GM19351 (cell line): Measurements from ENCODE around the gene MAS1L.

Source experiments
- ATAC-seq: cut with Tn5 transposase; IDR thresholded peaks from one replicate; pipeline ENCODE4 v1.9.1; 2021; ENCODE audit warnings: mild to moderate bottlenecking, moderate library complexity; ENCODE audit not compliant: unreplicated experiment

Gene MAS1L

DNA sequence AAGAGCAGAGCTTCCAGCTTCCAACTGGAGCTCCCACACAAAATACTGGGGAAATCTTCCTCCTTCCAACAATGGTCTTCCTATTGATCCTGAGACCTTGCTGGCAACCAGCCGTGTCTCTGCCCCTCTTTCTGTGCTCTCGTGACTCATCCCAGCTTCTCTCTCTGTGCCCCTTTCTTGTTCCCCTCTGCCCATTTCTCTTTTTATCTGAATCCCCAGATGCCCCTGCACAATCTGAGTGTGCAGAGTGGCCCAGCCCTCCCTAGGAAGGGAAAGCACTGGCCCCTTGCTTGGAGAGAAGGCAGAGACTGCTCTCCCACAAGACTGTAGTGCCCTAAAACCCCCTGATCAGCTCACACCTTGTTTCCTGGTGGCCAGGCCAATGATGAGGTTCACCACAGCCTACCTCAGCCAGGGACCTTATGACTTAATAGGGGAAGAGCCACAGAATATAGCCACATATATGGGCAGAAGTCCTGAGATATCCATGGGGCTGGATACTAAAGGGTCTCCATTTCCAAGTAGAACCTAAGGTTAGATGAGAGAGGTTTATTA is 23.1 kb upstream of the MAS1L start:
- ATAC-seq = no peak

DNA sequence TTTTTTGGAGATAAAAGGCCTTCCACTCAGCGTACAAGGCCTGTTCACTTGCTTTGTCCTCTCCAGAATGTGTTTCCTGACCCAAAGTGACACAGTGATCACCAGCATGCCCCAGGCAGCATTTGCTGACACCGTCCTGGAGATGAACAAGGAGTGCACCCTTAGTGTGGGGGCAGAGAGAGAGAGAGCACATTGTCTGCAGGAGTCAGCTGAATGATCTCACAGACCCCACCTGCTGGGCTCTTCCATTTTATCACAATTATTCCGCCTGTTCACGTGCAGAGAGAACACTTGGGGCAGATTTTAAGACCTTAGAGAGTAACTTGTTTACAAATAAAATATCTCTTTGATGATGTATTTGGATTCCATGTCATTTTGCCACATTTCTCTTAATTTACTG is 22.4 kb upstream of the MAS1L start:
- no peak for ATAC-seq

DNA sequence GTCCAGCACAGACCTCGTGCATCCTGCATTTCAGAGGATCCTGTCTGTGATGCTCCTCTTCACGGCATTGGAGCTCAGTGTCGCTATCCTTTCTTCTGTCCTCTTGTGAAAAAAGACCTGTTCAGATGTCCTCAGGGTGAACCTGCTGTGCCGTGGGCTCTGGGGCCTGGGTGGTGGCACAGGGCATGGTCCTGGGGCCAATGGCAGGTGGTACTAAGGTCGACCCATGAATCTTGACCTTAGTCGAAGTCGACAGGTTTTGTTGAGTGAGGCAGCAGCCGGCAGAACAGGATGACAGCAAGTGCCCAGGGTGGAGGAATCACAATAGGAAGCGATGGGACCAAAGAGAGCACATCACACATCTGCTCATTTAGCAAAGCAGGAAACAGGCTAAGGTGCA is 22.0 kb upstream of the MAS1L start:
- ATAC-seq = no peak

DNA sequence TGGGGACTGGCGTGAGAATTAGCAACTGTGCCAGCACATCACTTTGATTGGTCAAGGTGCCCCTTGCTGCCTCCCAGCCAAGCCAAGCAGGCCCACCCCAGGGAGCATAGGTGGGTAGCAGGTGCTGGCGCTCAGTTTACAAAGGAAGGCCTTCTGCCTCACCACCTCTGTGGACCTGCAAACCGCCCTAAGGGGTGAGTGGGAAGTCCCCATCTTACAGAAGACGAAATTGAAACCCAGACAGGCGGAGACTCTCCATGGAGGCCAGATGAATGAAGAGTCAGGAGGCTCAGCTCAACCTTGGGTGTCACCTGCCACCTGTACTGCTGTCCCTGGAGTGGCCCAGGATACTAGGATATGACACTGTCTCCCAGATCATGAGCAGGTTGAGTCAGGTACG is 21.5 kb upstream of the MAS1L start:
- ATAC-seq = peak; percentile 89

DNA sequence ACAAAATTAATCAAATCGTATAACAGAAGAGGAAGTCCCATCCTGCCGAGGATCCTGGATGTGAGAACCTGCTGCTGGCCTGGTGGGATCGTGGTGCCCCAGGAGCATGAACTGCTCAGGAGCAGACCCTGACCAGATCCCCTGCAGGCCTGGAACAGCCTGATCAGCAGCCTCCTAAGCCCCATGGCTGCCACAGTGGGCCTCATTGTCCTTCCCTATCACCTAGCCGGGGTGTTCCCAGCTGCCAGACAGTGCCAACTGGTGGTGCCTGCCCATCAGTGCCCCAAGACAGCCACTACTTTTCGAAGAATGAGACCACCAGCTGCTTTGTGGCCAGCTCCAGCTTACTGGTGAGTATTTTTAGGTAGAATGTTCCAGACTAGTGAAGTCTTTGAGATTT is 19.6 kb upstream of the MAS1L start:
- no peak for ATAC-seq

DNA sequence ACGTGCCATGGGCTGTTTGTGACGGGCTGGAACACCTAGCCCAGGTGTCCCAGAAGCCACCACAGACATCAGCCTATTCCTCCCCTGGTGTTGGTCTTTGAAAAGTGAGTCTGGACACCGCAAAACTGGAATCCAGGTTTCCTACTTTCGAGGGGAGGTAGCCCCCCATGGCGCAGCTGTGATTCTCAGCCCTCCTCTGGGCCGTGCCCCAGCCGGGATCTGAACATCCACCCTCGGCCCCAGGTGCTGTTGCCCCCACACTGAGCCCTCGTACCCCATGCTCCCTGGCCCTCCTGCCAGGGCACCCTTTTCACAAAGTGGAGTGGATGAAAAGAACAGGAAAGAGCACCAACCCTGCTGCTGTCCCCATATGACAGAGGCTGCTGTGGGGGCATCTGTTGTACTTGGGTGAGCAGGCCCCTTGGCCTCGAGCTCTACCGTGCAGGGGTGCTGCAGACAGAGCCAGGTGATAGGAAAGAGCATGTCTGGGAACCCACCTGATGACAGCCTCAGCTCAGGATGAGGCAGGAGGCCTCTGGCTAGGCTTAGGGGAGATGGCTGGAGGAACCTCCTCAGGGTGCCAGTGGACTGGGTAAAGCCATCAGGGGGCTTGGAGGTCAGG is 18.8 kb upstream of the MAS1L start:
- ATAC-seq = no peak

DNA sequence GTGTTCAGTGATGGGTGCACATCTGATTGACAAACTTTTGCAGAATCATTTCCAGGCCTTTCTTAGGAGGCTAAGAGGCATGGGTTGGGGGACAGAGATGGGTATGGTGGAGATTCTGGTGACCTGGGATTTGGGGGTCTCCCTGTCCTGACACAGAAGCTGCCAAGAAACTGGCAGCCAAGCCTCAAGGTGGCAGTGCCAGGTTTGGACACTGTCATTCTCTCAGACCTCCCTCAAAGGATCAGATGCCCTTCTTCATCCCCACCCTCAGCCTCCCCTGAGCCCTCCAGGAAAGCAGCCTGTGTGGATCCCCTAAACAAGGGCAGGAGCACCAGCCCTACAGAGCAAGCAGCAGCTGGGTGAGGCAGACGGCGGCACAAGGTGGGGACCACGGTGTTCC is 18.1 kb upstream of the MAS1L start:
- no peak for ATAC-seq

DNA sequence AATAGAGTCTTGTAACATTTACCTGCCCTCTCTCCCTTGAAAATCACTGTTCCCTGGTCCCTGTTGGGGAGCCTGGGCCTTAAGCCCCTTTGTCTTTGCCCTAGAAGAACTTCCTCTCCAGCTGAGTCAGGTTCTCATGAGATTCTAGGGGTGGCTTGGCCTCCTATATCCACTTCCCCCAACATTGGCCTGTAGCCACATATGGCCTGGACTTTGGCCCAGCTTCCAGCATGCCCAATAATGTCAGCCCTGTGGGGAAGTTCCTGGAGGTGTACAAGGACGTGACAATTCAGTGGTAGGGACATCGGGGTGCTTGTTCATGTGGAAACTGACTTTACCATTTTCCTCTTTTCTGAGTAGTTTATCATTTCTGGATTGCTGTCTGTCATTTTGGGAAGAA is 17.2 kb upstream of the MAS1L start:
- ATAC-seq = no peak

DNA sequence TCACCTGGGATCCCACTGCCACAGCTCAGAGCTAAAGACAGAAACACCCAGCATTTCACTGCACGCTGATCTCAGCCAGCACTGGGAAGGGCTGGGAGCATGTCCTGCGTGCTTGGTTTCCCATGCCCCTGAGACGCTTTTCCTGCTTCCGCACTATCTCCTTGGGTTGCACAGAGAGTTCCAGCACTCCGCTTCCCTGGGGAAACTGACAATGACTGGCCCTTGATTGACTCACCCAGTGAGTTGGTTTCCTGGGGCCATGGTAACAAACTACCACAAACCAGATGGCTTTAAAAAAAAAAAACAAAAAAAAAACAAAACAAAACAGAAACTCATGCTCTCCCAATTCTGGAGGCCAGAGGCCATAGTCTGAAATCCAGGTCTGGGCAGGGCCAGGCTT is 14.8 kb upstream of the MAS1L start:
- ATAC-seq = no peak

DNA sequence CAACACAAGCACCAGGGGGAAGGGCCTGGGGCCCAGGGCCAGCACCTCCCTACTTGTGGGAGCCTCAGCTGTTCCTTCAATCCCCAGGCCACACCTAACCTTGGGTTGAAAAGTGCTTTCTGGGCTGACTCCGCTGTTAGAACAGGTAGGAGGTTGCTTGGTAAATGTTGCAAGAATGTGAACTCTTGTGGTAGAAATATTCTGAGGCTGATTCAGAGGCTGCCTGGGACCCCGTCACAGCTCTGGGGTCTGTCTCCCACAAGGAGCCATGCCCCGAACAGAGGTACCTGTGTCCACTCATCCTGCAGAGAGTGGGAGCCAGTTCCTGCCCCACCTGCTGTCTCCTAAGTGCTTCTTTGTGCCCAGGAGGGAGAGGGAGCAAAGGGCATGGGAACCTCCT is 14.4 kb upstream of the MAS1L start:
- ATAC-seq = no peak

DNA sequence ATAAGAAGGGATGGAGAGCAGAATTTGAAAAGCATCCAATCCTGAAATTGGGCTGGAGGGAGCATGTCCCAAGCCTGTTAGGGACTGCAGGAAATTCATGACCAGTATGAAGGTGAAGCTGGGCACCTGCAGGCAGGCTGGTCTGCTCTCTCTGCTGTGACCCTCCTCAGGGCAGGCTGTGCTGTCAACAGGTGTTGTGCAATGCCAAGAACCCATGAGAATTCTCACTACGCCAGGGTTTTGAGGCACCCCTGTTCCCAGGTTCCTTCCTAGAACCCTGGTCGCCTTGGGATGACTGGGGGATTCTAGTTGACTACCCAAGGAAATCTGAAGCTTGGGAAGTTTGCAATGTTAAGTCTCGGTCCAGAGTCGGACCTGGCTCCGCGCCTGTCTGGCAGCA is 13.3 kb upstream of the MAS1L start:
- no peak for ATAC-seq

DNA sequence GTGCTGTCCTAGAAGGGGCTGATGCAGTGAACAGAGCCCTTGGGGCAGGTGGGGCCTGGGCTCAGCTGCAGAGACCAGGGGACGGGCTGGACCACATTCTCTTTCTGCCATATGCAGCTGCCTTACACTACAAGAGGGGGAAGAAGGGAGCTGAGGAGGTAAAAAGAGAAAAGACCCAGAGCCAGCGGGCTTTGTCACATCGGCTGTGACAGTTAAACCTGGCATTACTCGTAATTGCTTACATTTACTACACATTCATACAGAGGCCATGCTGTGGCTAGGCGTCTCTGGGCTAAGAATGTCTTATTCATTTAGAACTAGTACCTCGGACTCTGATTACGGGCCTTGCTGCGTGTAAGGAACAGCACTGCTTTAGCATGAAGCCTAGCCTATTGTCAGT is 12.8 kb upstream of the MAS1L start:
- ATAC-seq = no peak

DNA sequence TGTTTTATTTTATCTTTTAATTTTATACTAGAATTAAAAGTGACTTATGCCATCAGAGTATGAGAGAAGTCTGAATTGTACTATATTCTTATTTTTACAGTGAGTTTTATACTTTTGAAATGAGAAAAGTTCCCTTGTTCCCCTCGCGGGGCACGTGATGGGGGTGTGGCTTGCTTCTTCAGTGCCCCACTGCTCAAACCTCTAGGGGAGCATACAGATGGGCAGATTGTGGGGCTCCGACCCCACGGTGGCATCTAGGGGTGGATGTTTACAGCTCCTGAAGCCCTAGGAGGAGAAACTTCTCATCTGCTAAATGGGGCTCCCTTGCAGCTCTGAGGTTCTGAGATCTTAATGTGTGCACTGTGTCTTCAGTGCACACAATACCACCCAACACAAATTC is 11.9 kb upstream of the MAS1L start:
- no peak for ATAC-seq

DNA sequence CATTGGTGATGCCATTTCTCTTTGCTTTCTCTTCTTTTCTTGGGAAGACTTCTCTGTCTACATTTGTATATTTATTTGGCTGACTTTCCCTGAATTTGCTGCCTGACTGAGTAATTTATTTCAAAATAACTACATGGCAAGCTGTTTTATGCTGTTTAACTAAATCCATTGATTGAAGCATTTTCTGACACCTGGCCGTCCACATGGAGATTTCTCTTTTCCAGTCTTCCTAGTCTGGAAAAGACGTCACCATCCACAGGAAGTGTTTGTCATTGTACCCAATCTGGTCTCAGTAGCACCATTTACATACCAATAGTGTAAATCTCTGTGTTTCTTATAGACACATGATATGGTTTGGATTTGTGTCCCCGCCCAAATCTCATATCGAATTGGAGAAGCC is 9.2 kb upstream of the MAS1L start:
- ATAC-seq = no peak

DNA sequence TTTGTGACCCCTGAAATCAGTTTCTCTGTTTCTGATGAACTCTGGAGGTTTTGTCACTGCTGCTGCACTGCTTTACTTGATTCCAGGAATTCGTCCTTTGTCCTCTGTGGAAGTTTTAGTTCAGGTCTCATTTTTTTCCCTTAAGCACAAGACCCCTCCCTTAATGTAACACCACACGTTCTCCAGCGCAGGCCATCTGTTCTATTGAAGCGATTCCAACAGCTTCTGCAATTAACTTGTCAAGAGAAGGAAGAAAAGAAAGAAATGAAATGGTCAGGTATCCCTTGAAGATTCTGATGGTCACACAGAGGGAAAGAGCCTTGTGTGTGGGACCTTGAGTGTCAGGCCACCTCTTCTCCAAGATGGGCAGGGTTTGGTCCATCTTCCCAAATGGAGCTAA is 7.8 kb upstream of the MAS1L start:
- no peak for ATAC-seq

DNA sequence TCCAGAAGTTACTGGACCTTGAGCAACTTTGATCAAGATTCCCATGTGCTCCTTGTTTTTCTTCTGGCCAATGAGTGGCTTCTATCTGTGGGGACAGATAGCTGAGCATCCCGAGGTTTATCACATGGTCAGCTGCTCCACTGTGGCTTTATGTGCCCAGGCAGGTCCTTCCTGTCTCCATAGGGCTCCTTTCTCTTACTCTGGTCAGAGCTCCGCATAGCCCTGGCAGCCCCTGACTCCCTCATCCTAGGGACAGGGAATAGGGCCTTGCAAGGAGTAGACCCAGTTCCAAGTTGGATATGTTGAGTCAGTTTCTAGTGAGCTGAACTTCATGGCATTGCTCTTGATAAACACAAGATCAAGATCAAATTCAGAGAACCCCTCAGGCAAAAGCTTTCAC is 6.4 kb upstream of the MAS1L start:
- ATAC-seq = no peak

DNA sequence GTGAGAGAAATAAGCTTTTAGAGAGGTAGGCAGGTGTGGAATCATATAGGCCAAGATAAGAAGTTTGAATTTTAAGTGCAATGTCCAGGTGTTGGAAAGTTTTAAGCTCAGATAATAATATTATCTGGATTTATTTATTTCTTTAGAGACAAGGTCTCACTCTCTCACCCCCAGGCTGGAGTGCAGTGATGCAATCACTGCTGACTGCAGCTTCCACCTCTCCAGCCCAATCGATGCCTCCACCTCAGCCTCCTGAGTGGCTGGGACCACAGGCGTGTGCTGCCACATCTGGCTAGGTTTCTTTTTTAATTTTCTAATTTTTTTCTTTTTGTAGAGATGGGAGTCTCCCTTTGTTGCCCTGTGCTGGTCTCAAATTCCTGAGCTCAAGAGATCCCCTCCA is 5.5 kb upstream of the MAS1L start:
- ATAC-seq = no peak

DNA sequence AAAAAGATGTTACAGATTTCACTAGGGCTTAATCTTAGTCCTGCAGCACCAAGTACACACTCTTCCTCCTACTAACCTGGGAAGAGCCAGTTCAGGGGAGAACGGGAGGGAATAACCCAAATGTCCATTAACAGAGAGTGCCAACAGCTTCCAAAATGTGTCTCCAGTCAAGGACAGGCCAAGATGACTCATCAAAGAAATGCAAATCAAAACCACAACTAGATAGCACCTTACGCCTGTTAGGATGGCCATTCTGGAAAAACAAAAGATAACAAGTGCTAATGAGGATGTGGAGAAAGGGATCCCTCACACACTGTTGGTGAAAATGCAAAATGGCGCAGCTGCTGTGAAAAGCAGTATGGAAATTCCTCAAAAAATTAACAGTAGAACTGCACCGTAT is 3.8 kb upstream of the MAS1L start:
- no peak for ATAC-seq

DNA sequence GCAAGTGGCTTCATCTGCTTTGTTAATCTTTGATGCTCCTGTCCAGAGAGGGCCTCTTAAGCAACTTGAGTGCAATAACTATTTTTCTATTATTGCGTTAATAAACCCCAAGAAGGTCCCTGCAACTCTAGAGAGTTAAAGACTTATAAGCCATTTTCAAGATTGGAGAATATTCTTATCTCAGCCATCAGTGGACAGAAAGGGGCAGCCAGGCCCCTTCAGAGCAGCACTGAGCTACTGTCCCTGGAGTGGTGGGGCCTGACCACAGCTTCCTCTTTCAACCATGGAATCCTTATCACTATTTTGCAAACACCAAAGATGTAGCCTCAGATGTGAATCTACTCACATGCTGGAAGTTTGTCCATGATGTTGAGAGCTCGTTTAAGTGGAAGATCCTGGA is 2.8 kb upstream of the MAS1L start:
- ATAC-seq = no peak

DNA sequence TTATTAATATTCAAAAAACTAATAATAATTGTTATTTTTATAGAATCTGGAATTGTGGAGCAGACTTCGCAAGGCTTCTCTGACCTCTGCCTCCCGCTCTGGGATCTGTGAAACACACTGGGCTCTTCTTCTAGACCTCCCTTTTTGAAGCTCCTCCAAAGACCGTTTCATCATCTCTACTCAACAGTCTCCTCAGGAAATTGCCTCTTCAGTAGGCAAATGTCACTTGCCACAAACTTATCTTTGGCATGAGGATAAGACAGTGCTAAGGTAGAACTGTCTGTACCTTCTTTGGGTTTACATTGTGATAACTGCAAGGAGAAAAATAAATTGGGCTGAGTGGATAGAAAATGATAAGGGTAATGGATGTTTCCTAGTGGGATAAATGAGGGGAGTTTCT is 2.3 kb upstream of the MAS1L start:
- no peak for ATAC-seq

DNA sequence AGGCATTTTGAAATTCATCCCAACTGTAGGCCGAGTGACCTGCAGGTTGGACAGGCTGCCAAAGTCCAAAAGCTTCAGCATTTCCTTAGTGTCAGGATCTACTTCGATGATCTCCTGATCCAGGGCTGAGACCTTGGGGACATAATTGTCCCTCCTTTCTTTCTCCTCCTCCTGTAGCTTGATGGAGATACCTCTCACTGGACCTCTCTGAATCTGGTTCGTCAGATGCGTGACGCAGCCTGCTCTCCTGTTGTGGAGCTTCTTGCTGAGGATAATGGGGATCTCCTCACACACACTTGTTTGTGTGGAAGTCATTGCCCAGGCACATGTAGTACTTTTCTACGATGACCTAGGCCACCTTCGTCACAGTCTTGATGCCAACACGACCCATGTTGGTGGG is 1.5 kb upstream of the MAS1L start:
- no peak for ATAC-seq

DNA sequence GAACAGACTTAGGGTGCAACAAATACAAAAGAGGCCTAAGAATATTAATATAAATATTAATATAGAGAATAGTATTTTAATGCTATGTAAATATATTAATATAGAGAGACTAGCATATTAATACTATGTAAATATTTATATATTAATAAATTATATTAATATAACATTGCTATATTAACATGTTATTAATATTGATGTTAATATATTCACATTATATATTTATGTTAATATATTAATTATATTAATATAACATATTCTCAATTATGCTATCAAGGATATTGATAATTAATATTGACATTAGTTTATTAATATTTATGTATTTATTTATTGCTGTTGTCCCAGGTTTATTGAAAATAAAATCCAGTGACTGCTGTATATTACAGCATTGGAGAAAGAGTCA is 1.1 kb upstream of the MAS1L start:
- no peak for ATAC-seq

DNA sequence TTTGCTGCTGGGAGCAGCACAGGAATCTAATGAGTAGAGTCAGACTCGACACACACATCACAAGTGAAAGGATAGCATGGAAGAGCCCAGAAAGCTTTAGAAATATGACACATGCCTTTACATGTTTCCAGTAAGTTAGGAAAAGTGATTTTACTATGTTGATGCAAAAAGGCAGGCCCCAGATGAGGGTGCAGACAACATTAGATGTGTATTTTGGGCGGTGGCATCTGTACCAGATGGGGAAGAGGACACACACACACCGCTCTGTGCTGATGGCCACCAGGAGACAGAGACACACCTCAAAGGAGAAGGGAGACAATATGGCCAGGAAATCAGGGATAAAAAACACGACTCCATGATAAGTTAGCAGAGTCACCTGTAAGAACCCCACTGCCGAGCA is 625 bp downstream of the MAS1L start:
- ATAC-seq = no peak
